ENCODE data around the gene VPS8. TPM values are rescaled to one million over a fixed set of nuclear protein-coding genes. Genes with fewer than 3 reads are reported as not detected.

The VPS8 gene
- total and polyA plus RNA-seq, 9 of the 15 experiments (the other 6 are each of a cell fraction or from before 2014, with no cell fraction given), result 7.2 to 41.0 (median 28.3) TPM

- BruUV-seq (replicated peaks), result no TSS peak
- no peak overlapping the region for H3K27ac ChIP-seq (ENCODE audit: extremely low read depth, low read depth, low read length)
- no peak for DNase-seq (ENCODE audit: extremely low read depth in 1 of 4, low spot score in 3 of 4)
- no peak overlapping the region; the same call in 1 of the 2 replicates for H3K4me2 ChIP-seq (ENCODE audit: insufficient read depth, low read length)
- ATAC-seq, result no peak
- in situ Hi-C loops (cut with MboI), result no loop called here
- H3K36me3 ChIP-seq (ENCODE audit: control insufficient read depth, insufficient read depth, low read length), result no peaks in the 10 kb centered on the region; the same call in 2 of the 3 replicates
- H3K4me1 ChIP-seq (replicated peaks in 1 of 2; ENCODE audit: control insufficient read depth in 2 of 2, insufficient read depth in 2 of 2, low read length in 2 of 2), result peaks cover 5 to 6% of the 10 kb centered on the region in 2 experiments; a peak in 3 of 5 replicates
- ChIA-PET POLR2A (no interaction called here), CTCF (ENCODE audit: low intra/inter-chr PET ratio) (no interaction called here)
- H2AFZ ChIP-seq (ENCODE audit: low read depth, low read length), result no peak overlapping the region
- peaks cover 28% of the 10 kb centered on the region for H3K79me2 ChIP-seq (ENCODE audit: control insufficient read depth, insufficient read depth, low read length)
- FAIRE-seq, result peak; percentile 66
- intact Hi-C loops (cut with micrococcal nuclease), result no loop called here
- H3K27me3 ChIP-seq (ENCODE audit: control insufficient read depth in 2 of 2, insufficient read depth in 2 of 2, low read length in 2 of 2), result no peaks in the 10 kb centered on the region
- no peak overlapping the region for H3K9ac ChIP-seq (ENCODE audit: insufficient read depth in 1 of 2, low read depth in 2 of 2, low read length in 2 of 2)
- no peaks in the 10 kb centered on the region for H3K9me3 ChIP-seq (replicated peaks; ENCODE audit: control insufficient read depth, insufficient read depth, low read depth, low read length)
- no peak overlapping the region for H3K4me3 ChIP-seq
- H3K9me1 ChIP-seq (ENCODE audit: control insufficient read depth, insufficient read depth, low read length), result no peaks in the 10 kb centered on the region
- 0 out of 2 replicates have a peak, but pooled peaks cover 3% of the 10 kb centered on the region for H4K20me1 ChIP-seq (replicated peaks; ENCODE audit: control insufficient read depth, insufficient read depth, low read length)
- TF ChIP-seq ZNF431 (CRISPR knock-in tag; IDR thresholded peaks at IDR 0.05), result no peak
- TF ChIP-seq CREB5 (CRISPR knock-in tag; IDR thresholded peaks at IDR 0.05), result no peak
- TF ChIP-seq, protein P1, sequence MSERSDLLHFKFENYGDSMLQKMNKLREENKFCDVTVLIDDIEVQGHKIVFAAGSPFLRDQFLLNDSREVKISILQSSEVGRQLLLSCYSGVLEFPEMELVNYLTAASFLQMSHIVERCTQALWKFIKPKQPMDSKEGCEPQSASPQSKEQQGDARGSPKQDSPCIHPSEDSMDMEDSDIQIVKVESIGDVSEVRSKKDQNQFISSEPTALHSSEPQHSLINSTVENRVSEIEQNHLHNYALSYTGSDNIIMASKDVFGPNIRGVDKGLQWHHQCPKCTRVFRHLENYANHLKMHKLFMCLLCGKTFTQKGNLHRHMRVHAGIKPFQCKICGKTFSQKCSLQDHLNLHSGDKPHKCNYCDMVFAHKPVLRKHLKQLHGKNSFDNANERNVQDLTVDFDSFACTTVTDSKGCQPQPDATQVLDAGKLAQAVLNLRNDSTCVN (CRISPR knock-in tag; IDR thresholded peaks at IDR 0.05), result no peak
- no peak for TF ChIP-seq BRD9 (IDR thresholded peaks at IDR 0.05; ENCODE audit: low read depth, partially characterized antibody)
- TF ChIP-seq CBFA2T3 (IDR thresholded peaks at IDR 0.05), result no peak
- no peak for TF ChIP-seq NCOA4 (IDR thresholded peaks at IDR 0.05; ENCODE audit: partially characterized antibody)
- no peak for TF ChIP-seq RBM34 (IDR thresholded peaks at IDR 0.05; ENCODE audit: borderline replicate concordance, insufficient read depth, low read length)
- no peak for TF ChIP-seq RBM17 (IDR thresholded peaks at IDR 0.05; ENCODE audit: borderline replicate concordance, low read depth, low read length)
- TF ChIP-seq ILK (tag; IDR thresholded peaks at IDR 0.05; ENCODE audit: borderline replicate concordance, low read depth), result no peak
- no peak for TF ChIP-seq PURB (CRISPR knock-in tag; IDR thresholded peaks at IDR 0.05; ENCODE audit: low read depth)
- no peak for TF ChIP-seq EHMT2 (IDR thresholded peaks at IDR 0.05)
- TF ChIP-seq, protein P2, sequence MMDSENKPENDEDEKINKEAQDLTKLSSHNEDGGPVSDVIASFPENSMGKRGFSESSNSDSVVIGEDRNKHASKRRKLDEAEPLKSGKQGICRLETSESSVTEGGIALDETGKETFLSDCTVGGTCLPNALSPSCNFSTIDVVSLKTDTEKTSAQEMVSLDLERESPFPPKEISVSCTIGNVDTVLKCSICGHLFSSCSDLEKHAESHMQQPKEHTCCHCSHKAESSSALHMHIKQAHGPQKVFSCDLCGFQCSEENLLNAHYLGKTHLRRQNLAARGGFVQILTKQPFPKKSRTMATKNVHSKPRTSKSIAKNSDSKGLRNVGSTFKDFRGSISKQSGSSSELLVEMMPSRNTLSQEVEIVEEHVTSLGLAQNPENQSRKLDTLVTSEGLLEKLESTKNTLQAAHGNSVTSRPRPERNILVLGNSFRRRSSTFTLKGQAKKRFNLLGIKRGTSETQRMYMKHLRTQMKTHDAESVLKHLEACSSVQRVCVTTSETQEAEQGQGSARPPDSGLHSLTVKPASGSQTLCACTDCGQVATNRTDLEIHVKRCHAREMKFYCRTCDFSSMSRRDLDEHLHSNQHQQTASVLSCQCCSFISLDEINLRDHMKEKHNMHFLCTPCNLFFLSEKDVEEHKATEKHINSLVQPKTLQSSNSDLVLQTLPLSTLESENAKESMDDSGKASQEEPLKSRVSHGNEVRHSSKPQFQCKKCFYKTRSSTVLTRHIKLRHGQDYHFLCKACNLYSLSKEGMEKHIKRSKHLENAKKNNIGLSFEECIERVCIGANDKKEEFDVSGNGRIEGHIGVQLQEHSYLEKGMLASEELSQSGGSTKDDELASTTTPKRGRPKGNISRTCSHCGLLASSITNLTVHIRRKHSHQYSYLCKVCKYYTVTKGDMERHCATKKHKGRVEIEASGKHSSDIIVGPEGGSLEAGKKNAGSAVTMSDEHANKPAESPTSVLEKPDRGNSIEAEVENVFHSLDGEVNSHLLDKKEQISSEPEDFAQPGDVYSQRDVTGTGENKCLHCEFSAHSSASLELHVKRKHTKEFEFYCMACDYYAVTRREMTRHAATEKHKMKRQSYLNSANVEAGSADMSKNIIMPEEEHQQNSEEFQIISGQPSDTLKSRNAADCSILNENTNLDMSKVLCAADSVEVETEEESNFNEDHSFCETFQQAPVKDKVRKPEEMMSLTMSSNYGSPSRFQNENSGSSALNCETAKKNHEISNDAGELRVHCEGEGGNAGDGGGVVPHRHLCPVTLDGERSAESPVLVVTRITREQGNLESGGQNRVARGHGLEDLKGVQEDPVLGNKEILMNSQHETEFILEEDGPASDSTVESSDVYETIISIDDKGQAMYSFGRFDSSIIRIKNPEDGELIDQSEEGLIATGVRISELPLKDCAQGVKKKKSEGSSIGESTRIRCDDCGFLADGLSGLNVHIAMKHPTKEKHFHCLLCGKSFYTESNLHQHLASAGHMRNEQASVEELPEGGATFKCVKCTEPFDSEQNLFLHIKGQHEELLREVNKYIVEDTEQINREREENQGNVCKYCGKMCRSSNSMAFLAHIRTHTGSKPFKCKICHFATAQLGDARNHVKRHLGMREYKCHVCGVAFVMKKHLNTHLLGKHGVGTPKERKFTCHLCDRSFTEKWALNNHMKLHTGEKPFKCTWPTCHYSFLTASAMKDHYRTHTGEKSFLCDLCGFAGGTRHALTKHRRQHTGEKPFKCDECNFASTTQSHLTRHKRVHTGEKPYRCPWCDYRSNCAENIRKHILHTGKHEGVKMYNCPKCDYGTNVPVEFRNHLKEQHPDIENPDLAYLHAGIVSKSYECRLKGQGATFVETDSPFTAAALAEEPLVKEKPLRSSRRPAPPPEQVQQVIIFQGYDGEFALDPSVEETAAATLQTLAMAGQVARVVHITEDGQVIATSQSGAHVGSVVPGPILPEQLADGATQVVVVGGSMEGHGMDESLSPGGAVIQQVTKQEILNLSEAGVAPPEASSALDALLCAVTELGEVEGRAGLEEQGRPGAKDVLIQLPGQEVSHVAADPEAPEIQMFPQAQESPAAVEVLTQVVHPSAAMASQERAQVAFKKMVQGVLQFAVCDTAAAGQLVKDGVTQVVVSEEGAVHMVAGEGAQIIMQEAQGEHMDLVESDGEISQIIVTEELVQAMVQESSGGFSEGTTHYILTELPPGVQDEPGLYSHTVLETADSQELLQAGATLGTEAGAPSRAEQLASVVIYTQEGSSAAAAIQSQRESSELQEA (IDR thresholded peaks at IDR 0.05; ENCODE audit: low read depth), result no peak
- TF ChIP-seq ELF1 (tag; IDR thresholded peaks at IDR 0.05), result no peak
- no peak for TF ChIP-seq OTX1 (CRISPR knock-in tag; IDR thresholded peaks at IDR 0.05)
These were observed 2.2 kb downstream of the VPS8 start for GRCh38 chr3:184814214-184814613.

Measured in K562 (cell line).